RPMI7951 (cell line): ENCODE measurements around the gene DPF3. TPM values are rescaled to one million over a fixed set of nuclear protein-coding genes. Genes with fewer than 3 reads are reported as not detected.

ENCODE experiments used
- DNase-seq: peaks from one replicate; pipeline ENCODE4 v3.0.0-alpha.2; 2012; ENCODE audit warnings: low read depth
- total RNA-seq: library from RNA; depleted of rRNA; stranded (reverse); fragments of >200 nt; shearing (Covaris generic); gene quantifications from 2 replicates; pipeline ENCODE4 v1.2.3, GENCODE V29; 2014

Gene DPF3
- total RNA-seq, 1 experiment from 2014 or later: 6.5 TPM

DNA sequence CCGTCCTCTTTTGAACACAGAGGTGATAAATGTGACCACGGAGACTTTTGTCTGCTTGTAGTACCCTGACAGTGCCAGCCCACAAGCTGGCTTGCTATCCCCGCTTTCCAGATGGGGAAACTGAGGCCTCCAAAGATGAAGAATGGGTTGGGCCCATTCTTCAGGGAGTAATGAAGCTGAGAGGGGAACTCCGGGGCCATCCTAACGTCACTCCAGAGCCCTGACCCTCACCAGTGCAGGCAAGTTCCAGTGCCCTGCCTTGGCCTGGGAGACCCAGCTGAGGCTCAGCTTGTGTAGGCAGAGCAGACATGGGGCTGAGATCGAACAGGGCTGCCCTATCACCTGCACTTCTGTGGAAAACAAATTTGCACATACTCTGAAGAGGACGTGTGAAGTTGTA, 277.1 kb downstream of the DPF3 start:
- DNase-seq: no peak

DNA sequence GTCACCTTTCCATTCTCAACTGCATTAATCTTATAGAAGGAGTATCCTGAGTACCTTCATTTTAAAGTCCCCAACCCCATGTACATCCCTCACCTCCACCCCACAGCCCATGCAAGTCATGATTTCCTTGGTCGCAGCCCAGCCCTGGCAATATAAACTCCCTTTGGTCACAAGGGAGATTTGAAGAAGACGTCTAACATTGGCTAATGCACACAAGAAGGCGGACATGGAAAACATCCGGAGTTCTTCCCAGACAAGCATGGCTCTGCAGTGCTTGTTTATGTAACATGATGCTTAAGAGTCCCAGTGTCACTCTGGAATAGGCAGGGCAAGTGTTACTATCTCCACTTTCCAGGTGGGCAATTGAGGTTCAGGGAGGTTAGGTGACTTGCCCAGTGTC, 277.6 kb downstream of the DPF3 start:
- peak; percentile 53 for DNase-seq

DNA sequence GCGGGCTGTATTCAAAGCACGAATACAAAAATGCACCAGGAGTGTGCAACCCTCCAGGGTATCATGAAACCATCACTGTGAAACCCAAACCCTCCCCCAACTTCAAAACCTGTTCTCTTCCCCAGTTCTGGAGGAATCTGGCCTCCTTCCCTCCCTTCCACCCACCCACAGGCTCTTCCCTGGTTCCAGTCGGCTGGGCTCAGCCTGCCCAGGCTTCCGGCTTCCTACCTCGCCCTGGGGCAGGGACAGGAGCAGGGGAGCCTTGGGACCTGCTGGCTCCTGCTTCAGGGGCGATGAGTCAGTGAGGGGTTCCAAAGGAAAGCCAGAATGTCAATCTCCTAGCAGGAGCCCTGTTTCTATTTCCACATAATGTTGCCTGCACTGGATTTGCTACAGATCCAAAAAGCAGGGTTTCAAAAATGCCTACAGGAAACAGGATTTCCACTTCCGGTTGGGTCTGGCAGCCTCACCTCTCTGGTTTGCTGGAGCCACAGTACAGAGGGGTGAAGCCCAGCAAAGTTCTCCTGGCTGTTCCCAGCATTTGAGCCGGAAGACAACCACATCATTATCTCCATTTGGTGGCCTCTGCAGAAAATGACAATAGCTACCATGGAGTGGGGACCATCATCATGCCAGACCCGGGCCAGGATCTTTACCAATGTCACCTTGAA, 278.3 kb downstream of the DPF3 start:
- peak; percentile 95 for DNase-seq

DNA sequence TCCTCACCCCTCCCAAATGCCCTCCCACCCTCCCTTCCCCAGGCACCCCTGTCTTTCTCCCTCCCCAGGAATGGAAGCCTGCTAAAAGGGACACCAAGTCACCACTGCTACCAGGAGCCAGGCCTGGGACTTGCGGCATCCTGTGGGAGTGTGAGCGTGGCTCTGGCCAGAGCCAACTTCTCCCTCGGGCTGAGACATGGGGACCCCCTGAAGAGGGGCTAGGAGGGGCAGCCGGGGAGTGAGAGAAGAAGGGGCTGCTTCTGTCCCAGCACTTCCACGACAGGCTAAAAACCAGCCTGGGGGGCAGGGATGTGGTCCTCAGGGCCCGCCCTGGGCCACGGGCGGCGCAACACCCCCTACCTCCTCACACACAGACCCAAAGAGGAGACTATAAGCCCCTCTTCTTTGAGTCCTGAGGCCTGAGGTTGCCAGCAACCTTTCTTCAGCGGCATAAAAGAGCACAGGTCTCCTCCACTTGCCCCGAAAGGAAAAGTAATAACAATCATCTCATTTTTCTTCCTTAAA, 278.9 kb downstream of the DPF3 start:
- DNase-seq: no peak

DNA sequence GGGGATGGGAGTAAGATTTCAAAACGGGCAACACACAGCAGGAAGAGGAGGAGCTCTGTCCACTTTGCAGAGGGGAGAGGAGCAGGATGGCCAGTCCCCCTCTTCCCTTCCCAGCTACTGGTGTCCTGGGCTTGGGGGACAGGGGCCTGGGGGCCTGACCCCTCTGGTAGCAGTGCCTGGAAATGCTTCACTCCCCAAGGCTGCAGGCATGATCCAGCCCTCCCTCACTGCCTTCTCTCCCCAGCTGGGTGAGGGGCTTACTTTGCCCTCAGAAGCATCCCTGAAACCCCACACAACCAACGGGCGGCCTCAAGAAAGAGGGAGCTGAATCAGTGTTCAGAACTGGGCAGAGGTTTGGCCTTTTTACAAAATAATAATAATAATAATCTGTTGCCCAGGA, 279.5 kb downstream of the DPF3 start:
- DNase-seq: no peak

DNA sequence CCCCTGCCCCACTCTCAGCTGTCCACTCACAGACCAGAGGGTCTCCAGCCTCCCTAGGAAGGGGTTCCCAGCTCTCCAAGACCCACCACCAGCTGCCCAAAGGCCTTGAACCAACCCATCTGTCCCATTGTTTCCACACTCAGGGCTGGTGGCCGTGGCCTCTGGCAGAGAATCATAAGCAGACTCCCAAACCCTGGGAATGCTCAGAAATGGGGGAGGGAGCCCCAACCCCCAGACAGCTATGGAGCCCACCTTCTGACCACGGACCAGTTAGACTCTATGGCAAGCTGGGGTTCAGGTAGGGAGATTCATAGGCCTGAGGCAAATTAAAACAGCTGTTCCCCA, 280.0 kb downstream of the DPF3 start:
- DNase-seq: no peak

DNA sequence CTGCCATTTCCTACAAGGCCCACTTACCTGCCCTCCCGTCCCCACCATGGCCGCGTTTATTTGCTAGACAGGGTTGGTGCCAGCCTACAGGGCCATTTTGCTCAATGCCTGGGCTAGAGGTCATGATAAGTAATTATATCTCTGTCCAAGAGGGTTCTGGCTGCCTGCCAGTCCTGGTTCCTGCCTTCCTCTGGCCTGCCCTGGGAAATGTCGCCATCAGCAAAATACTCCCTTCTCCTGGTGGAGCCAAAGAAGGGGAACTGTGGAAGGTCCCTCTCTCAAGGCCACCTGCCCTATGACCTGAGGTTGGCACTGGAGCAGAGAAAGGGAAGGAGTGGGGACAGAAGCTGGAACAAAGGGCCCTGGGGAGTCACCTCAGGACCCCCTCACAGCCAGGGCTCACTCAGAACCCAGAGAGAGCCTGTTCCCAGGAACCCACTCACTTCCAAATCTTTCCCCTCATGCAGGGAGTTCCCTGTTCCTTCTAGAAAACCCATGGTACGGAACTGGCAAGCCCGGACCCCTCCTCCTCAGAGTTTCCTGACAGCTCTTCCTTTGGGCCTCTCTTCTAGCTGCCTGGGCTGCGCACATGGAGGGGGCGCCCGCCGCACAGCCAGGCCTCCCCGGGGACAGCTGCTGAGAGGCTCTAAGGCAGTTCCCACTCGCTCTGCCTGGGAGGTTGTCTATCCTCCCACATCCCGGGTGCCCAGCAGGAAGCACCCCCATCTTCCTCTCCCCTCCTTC, 280.5 kb downstream of the DPF3 start:
- peak; percentile 67 for DNase-seq

DNA sequence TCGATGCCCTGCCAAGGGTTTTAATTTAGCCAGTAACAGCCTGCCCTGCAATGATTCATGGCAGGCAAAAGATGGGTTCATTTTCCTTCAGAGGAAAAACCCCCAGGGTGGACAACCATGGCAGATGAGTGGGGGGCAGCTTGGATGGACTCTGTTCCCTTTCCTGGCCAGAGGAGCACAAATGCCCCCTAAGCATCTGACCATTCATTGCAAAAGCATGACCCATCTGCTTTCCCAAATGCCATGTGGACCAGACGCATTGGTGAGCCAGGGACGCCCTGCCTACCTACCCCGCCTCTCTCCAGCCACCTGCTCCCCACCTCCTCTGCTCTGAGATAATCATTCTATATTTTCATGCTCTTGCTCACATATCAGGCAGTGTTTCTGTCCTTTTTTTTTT, 281.9 kb downstream of the DPF3 start:
- no peak for DNase-seq

DNA sequence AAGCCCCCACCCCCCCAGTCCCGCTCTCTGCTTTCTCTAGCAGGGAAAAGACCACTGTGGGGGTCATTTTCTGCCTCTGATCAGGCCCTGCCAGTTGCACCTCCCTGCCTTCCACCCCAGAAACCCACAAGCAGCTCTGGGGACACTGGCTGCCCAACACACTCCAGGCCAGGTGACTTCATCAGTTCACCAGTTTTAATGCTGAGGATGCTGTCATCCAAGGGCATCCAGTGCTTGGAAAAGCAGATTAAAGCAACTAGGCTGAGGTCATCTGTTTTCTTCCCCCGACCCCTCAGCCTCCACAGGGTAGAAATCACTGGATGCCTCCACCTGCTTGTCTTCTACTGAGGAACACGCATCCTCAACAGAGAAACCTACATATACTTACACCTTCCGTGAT, 282.4 kb downstream of the DPF3 start:
- no peak for DNase-seq

DNA sequence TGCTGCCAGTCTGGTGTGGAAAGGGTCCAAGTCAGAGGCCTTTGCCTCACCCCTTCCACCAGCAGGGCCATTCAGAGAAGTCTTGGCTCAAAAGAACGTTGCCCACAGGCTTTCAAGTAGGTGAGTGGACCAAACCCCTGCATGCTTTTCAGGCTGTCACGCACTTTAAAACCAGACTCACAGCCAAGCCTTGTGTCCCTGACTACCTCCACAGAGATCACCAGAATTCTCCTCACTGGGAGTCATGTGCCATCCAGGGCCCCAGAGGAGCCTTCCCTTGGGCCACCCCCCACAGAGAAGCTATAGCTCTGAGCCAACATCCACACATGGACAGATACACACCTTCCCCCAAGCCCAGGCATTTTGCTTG, 283.1 kb downstream of the DPF3 start:
- DNase-seq: peak; percentile 78

DNA sequence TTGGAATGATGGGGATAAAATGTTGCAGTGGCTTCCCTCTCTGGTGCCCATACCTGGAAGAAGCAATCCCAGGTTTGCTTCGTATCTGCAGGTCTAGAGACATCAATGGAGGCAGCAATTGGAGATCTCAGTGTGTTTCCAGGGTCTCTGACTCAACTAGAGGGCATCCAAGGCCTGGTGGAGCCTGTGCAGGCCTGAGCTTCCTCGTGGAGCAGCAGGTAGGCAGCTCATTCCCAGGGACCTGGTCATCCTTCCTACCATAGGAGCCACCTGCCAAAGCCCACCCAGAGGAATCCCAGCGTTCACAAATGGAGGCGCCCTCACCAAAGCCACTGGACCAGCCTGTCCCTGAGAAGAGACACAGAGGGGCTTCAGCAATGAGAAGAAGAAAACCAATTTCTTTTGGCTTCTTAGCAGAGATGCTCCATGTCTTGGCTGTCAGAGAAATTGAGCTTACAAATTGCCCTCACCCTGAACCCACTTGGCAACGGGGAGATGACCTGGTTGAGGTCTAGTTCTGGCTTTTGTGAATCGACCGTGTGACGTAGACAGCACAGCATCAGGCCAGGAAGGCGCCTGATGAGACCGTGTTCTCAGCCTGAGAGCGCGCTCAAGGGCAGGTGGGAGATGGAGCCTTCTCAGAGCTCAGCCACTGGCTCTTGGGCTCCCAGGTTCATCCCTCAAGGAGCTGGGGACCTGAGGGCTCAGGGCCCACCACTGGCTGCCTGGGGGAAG, 283.6 kb downstream of the DPF3 start:
- DNase-seq: no peak

DNA sequence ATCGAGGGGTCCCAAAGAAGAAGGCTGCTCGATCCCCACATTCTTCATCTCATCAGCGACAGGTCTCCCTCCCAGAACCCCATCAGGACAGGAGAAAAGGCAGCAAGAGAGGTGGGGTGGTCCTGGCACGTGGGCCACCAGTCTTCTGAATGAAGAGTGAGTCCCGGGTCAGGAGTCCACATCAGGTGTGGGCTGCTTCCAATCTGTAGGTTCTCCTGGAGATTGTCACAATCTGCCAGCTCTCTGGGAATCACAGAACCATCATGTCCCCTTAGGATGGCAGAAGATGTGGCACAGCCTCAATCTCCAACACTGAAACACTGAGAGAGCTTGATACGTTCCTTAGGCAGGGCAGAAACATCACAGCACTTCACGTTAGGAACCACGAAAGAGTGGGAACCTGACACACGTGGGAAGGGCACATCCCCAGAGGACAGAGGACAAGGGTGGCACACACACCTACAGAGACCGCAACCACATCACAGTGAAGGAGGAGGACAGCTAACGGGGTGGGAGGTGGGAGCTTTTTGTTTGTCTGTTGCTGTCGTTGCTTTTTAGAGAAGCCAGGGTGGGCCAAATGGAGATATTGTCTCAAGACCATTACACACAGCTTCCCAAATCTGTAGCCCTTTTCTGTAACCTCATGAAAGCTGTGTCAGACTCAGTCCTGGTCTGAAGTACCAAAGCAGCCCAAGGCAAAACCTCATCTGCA, 284.5 kb downstream of the DPF3 start:
- no peak for DNase-seq

DNA sequence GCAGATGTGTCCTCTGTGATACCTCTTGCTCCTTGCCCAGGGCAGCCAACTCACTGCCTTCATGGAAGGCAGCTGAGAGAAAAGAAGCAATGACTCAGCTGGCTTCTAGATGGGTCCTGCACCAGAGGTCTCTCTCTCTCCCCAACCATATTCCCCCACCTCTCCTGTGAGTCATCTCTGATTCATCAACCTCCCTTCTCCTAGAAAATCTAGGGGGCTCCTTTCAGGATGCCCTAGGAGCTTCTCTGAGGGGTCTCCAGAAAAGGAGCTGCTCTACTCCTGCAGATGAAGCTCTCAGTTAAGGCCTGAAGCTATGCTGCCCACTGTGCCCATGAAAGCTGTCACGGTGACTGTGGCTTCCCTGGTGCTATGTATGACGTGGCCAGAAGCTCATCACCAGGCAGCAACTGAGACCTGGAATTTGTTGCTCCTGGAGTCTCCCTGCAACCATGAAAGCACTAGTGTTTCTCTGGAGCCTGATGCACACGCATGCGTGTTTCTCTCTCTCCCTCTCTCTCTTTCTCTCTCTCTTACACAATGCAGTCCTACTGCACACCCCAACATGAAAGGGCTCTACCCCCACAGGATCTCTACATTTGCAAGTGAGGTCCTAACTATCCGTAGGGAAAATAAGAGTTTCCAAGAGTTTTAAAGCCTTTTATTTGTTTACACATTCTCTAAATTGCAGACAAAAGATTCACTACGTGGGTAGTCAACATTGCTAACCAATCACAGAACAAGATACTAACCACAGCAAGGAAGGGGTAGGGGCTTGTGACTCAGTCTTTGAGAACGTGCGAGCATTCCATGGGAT, 285.3 kb downstream of the DPF3 start:
- peak; percentile 99 for DNase-seq

DNA sequence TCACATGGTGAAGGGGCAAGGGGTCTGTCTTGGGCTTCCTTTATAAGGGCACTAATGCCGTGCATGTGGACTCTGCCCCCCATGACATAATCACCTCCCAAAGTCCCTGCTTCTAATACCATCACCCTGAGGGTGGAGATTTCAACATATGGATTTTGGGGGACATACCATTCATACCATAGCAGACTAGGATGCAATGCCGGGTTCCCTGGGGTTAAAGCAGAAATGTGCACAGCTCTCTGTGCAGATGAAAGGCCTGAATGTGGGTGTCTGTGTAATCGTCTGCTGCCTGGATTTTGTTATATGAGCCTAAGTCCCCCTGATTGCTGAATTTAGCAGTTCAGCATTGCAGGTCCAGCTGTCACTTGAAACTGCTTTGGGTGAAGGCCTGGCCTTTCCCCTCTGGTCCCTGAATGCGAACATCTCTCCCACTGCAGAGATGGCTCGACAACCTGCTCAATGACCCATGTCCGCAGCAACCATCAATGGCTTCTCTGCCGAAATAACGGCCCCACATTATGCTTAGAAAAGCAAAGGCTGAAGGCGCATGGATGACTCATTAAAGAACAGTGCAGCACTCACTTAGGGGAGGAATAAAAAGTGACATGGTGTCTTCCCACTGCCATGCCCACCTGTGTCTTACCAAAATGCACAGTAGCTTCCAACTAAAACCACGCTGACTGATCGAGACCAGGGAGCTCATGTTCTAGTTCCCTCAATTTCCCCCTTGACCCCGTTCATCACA, 286.3 kb downstream of the DPF3 start:
- DNase-seq: peak; percentile 56

DNA sequence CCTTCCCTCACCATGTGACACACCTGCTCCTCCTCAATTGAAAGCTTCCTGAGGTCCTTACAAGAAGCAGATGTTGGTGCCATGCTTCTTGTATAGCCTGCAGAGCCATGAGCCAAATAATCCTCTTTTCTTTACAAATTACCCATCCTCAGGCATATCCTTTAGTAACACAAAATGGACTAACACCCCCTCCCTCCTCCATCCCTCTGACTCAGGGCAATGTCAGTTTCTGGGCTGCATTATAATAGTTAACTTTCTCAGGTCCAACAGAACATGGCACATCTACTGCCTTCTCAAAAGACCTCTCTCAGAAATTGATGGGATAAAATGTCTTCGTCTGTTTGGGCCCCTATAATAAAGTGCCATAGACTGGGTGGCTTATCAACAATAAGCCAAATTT, 287.0 kb downstream of the DPF3 start:
- no peak for DNase-seq

DNA sequence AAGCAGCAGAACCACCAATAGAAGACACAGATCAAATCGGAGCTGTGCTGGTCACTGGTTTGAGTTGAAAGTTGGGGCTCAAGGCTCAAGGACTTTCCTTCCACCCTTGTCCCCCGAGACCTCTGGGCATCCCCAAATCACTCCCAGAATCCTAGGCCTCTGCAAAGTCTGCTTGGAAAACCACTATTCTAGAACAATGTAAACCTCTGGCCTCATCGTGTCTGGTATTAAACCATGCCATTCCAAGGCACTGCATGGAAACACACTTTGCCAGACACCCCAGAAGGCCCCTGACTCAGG, 288.0 kb downstream of the DPF3 start:
- no peak for DNase-seq

DNA sequence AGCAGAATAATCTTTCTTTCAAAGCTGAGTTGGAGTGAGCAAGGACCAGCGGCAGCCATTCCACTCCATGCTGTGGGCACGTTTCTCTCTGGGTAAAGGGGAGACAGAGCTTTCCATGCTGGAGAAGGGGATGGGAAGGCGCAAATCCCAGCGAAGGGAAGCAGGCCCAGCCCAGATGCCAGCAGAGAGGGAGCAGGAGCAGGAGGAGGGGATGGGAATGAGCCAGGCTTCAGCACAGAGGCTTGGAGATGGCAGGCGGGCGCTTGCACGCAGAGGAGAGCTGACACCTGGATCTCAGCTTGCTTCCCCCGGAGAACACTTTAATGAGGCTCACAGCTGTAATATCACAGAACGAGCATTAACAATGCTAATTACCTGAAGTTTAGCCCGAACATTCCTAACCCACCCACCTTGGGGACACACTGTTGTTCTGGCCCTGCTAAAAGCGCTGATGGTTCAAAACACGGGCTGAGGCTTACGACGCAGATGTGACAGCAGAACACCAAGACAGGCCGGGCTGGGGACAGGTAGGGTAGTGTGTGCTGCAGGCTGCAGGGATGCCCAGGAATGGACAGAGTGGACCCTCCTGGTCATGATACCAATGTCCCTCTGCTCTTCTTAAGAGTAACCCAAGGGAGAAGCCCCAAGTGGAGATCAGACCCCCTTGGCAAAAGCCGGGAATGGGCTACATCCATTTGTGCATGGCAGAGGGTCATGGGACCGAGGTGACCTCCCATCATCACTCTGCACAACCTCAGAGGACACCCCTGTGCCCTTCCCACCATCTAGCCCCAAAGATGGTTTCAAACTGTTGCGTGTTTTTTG, 288.6 kb downstream of the DPF3 start:
- DNase-seq: no peak

DNA sequence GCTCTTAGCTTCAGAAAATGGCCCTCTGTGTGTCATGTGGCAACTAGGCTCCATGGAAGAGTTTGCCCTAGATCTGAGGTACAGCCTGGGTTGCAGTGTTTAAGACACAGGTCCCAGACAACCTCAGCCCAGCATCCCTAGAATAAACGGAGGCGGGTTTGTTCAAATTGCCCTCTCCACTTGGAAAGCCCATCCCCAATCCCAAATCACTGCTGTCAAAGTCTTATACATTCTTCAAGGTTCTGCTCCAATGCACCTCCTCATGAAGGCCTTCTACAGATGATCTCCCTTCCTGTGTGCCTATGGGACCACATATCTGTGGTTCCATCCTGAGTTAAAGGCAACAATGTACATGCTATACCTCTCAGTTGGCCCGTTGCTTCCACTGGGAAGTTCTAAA, 289.8 kb downstream of the DPF3 start:
- no peak for DNase-seq

DNA sequence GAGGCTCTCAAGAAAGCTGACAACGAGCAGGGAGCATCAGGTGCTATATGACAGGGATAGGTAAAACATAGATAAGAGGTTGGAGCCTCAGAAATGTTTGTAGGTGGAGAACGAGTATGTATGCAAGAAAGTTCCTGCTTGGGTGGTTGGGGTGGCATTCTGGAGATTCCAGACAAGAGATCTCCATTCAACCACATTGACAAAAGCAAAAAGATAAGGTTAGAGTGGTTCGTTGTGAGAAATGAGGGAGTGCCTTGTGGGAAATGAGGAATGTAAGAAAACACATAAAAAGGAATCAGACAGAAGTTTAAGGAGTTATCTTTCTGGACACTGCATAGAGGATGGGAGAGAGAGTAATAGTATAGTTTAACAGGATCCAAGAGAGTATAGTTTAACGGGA, 290.3 kb downstream of the DPF3 start:
- DNase-seq: no peak
